Cerebellar cortex (tissue), 1 donor: ENCODE data around the gene AKAP13.
A peak's percentile ranks its signal among the peaks of the same experiment; 100 is the strongest.
"Not testable (repeated sequence)": the region's sequence is repeated elsewhere in the genome, so short reads cannot be mapped to it uniquely, and the experiment has no call there.

ENCODE experiments used
- DNase-seq: peaks from one replicate; pipeline ENCODE4 v3.0.0-alpha.2; 2015; ENCODE audit warnings: low spot score

The AKAP13 gene

GRCh38 chr15:85380217-85380811 is at the start of gene AKAP13:
AKAP13 (plus strand) TSS chr15:85380603; CDS start chr15:85485721, 105,118 bp downstream.
- peak; percentile 92 for DNase-seq

DNA sequence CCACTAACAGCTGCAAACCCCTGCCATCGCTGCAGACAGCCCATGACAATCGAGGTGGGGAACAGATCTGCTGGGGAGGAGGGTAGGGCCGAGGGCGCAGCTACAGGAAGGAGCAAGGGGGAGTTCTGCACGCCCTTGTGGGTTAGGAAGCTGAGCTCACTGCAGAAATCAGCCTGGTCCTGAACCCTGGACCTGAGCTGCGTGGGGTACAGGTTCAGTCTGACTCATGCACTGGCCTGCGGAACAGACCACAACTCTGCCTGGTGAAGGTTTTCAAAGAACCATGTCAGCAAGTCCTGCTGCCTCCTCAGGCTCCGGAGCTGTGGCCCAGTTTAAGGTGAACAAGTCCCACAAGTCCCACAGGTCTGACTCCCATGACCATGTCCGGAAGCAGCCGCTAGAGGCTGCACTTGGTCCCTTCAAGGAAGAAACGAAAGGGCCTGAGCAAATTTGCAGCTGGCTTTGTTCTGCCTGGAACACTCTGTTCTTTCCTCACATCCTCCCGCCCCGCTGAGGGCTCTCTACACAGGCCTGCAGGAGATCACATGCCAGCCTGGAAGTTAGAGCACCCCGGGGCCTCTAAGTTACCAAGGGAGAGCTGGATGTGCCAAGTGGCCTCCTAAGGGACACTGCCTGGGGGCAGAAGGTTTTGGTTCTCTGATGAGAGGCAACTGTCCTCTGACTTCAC is 49.4 kb upstream of the AKAP13 start:
- DNase-seq: peak; percentile 83

DNA sequence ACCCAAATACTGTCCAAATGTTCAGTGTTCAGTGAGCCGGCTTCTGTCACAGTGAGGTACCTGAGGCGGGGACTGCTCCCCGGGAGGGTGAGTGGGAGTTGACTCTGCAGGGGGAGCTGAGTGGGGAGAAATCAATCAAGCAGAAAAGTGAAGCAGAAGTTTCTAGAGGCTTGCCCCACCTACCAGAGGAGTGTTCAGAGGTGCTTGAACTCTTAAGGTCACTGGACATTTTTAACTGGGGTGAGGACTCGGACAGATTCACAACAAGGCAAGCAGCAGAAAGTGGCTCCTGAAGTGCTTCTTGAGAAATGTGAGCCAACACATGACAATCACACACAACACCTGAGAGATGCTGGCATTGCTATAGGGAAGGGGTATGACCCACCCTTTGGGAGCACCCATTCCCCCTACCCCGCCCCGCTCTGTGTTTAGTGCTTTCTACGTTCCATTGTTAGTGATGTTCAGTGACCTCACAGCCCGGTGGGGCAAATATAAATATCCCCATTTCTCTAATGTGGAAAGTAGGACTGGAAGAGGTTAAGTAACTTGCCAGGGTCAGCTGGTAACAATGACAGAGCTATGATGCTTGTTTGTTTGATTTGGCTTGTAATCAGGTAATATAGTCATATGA is 48.6 kb upstream of the AKAP13 start:
- DNase-seq: no peak

GRCh38 chr15:85333132-85333831 is 47.1 kb upstream of the AKAP13 start:
- DNase-seq: no peak

DNA sequence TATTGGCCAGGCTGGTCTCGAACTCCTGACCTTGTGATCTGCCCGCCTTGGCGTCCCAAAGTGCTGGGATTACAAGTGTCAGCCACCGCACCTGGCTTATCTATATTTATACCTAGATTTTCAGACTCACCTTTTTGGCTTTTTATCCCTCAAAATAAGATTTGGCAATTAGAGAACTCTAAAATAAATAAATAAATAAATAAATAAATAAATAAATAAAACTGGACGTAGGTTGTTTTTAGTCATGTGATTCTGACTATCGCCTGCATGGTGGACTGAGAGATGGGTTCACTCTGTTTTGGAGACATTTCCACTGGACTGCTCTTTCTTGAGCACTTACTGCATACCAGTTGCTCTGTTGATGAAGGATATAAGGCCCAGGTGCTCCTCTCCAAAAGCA is 46.2 kb upstream of the AKAP13 start:
- DNase-seq: no peak

DNA sequence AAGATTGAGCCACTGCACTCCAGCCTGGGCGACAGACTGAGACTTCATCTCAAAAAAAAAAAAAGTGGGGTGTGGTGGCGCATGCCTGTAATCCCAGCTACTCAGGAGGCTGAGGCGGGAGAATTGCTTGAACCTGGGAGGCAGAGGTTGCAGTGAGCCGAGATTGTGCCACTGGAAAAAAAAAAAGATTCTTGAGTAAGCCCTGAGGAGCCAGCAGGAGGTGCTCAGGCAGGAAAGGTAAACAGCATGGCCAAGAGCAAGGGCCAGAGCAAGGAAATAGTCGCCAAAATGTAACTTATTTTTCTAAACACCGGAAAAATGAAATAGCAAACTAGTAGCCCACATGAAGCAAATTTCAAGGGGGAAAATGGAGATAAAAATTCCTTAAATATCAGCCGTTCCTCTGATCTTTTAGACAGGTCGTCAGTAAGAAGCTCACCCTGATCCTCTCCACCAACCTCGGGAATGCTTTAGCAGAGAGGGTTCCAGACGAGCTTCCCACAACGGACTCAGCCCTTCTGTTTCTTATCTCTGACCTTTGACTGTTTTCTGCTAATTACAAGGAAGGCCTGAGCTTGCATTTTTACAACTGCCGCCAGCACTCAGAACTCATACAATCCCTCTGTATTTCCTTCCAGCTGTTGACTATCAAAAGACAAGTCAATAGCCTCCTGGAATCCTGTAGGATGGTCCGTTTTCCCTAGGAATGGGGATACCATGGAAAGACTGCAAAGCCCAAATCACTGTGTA is 45.0 kb upstream of the AKAP13 start:
- no peak for DNase-seq

DNA sequence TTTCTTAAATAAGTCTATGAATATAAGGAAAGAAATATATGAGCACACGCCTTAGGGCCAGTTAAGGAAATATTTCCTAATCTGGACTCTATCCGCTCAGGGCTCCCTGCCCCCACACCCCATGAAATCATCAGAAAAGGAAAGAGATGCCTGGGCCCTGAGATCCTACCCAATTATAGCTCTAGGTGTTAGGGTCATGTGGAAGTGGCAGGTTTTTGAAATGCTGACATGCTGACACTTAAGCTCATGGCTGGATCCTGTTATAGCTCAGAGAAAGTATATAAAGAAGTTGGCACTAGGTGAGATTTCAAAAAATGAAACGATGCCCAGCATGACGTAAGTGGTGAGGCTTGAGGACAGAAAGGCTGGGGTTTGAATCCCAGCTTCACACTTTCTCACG is 43.5 kb upstream of the AKAP13 start:
- DNase-seq: no peak

GRCh38 chr15:85337425-85338074 is 42.9 kb upstream of the AKAP13 start:
- no peak for DNase-seq

- DNase-seq: no peak
These were observed 40.1 kb upstream of the AKAP13 start for GRCh38 chr15:85340321-85340665.

DNA sequence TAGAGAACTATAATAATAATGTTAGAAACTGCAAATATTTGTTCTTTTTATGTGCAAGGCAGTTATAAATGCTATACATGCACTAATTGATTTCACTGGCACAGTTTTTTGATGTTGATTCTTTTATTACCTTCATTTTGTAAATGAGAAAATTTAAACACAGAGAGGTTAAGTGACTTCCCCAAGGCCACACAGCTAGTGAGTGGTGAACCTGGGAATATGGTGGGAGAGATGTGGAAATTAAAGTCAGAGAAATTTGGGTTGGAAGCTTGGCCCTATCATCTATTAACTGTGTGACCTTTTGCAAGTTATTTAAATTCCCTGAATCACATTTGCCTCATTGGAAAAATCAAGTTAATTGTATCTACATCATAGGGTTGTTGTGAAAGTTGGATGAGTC is 39.6 kb upstream of the AKAP13 start:
- DNase-seq: no peak

DNA sequence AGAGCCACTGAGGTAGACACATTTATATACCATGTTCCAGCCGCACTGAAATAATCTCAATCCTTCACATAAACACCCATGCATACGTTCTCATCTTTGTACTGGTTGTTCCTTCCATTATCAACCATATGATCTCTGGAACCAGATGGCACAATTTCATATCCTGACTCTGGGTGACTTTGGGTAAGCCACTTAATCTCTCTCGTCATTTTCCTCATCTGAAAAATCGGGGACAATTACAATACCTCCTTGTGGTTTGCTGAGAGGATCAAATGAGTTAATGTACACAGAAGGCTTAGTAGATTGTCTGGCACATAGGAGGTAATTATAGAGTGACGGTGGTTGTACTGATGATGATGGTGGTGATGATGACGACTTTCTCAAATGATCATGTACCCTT is 38.2 kb upstream of the AKAP13 start:
- not testable (repeated sequence) for DNase-seq

- DNase-seq: not testable (repeated sequence)
These were observed 37.0 kb upstream of the AKAP13 start for GRCh38 chr15:85343443-85343842.

DNA sequence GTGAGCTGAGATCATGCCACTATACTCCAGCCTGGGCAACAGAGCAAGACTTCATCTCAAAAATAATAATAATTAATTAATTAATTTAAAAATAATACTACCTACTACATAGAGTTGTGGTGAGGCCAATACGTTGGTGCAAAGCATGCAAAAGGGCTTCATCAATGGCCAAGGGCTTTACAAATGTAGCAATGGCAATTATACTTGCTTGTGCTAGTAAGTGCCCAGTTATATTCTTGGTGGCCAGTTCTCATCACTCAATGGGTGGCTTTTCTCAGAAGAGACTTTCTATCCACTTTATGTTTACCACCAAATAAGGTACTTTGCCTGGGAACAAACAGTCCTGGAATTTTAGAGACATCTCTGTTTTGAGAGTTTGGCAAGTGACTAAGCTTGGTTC is 36.2 kb upstream of the AKAP13 start:
- DNase-seq: not testable (repeated sequence)

DNA sequence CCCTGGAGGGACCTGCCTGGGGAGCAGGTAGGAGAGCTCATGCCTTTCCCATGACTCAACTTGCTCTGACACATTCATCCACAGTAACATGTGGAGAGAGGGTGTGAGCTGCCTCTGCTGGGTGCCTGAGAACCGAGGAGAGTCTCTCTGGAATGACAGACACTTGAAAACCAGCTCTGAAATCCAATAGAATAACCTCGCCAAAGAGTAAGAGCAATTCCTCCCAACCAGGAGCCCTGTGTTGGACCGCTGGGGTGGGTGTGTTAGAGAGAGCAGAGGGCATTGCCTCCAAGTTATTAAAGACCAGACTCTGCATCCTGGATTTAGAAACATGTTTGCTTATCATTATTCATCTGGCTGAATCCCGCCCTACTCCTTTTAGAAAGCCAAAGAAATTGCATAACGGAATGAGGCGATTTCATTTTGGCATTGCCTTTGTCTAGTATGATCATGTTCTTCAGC is 35.7 kb upstream of the AKAP13 start:
- not testable (repeated sequence) for DNase-seq

GRCh38 chr15:85345196-85345918 is 35.0 kb upstream of the AKAP13 start:
- not testable (repeated sequence) for DNase-seq

GRCh38 chr15:85346462-85347084 is 33.8 kb upstream of the AKAP13 start:
- DNase-seq: not testable (repeated sequence)

DNA sequence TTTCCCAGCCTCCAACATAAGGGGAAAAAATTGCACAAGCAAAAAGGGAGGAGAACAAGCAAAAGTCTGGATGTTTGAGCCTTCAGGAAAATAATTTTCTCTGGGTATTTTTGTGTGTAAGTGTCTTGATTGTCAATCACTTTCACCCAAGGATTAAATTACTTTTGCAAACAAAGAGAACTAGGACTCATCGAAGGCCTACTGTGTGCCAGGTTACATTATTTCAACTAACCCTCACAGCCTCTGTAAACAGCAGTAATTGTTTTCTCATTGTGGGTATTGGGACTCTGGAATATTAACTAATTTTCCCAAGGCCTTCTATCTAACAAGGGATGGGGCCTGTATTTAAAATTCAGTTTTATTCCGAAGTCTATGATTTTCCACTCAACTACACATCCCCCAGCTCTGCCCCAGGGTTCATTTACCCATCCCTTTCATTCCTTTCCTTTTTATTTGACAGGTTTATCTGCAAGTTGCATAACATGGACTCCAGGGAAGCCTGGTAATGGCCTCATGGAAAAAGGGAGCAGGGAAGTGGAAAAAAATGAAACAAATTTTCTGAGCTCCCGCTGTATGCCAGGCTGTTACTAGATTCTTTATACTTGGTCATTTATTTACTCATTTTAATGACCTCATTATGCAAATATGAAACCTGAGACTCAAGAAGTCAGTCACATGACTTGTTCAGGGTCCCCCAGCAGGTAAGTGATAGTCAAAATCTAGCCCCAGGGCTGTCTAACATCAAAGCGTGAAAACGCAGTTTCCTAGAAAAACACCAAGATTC is 32.9 kb upstream of the AKAP13 start:
- not testable (repeated sequence) for DNase-seq

- not testable (repeated sequence) for DNase-seq
These were observed 32.2 kb upstream of the AKAP13 start for GRCh38 chr15:85348048-85348766.

GRCh38 chr15:85349062-85349461 is 31.3 kb upstream of the AKAP13 start:
- not testable (repeated sequence) for DNase-seq
